Measurements from ENCODE around the gene ARHGAP1. TPM values are rescaled to one million over a fixed set of nuclear protein-coding genes. Genes with fewer than 3 reads are reported as not detected.

ARHGAP1 gene
- total and polyA plus RNA-seq, 9 of the 15 experiments (the other 6 are each of a cell fraction or from before 2014, with no cell fraction given): 3.6 to 30.4 (median 8.2) TPM

- no TSS peak for BruUV-seq (replicated peaks)
- Histone ChIP-seq H3K79me2 (ENCODE audit: control insufficient read depth, insufficient read depth, low read length) (no peaks in the 10 kb centered on the region), H3K36me3 (ENCODE audit: control insufficient read depth, insufficient read depth, low read length) (peaks cover 64% of the 10 kb centered on the region), H3K4me2 (ENCODE audit: insufficient read depth, low read length) (no peak overlapping the region), H3K4me1 (replicated peaks in 1 of 2; ENCODE audit: control insufficient read depth in 2 of 2, insufficient read depth in 2 of 2, low read length in 2 of 2) (peaks cover 6 to 17% of the 10 kb centered on the region in 2 experiments; a peak in 3 of 5 replicates), H3K9me1 (ENCODE audit: control insufficient read depth, insufficient read depth, low read length) (no peaks in the 10 kb centered on the region), H3K27me3 (ENCODE audit: control insufficient read depth in 2 of 2, insufficient read depth in 2 of 2, low read length in 2 of 2) (no peaks in the 10 kb centered on the region), H3K9me3 (replicated peaks; ENCODE audit: control insufficient read depth, insufficient read depth, low read depth, low read length) (no peaks in the 10 kb centered on the region), H3K9ac (ENCODE audit: insufficient read depth in 1 of 2, low read depth in 2 of 2, low read length in 2 of 2) (no peak overlapping the region), H3K4me3 (no peak overlapping the region), H4K20me1 (replicated peaks; ENCODE audit: control insufficient read depth, insufficient read depth, low read length) (no peaks in the 10 kb centered on the region), H2AFZ (ENCODE audit: low read depth, low read length) (no peak overlapping the region), H3K27ac (ENCODE audit: extremely low read depth, low read depth, low read length) (no peak overlapping the region)
- DNase-seq (ENCODE audit: extremely low read depth in 1 of 4, low spot score in 3 of 4): no peak
- WGBS (ENCODE audit: insufficient coverage, low coverage, missing lambda C conversion rate): 84% methylated on average over 4 of the region's 4 CpGs
- intact Hi-C loops (cut with micrococcal nuclease): no loop called here
- in situ Hi-C loops (cut with MboI): no loop called here
- no peak for FAIRE-seq
- no peak for TF ChIP-seq SMARCE1 (IDR thresholded peaks at IDR 0.05)
- TF ChIP-seq ZBTB2 (IDR thresholded peaks at IDR 0.05): no peak
- TF ChIP-seq SNIP1 (IDR thresholded peaks at IDR 0.05; ENCODE audit: low read depth): no peak
- no peak for TF ChIP-seq HSF4 (CRISPR knock-in tag; IDR thresholded peaks at IDR 0.05; ENCODE audit: borderline replicate concordance)
- no peak for TF ChIP-seq MLX (CRISPR knock-in tag; conservative IDR thresholded peaks at IDR 0.05)
- TF ChIP-seq ZBTB9 (CRISPR knock-in tag; IDR thresholded peaks at IDR 0.05): no peak
- no peak for TF ChIP-seq LCOR (CRISPR knock-in tag; IDR thresholded peaks at IDR 0.05)
- TF ChIP-seq SIX5 (IDR thresholded peaks at IDR 0.05; ENCODE audit: borderline replicate concordance in 1 of 2, insufficient read depth in 1 of 2, low read depth in 1 of 2, low read length in 2 of 2): no peak
- no peak for TF ChIP-seq ZBTB7A (IDR thresholded peaks at IDR 0.05; ENCODE audit: borderline replicate concordance, control insufficient read depth, low read depth, low read length)
- TF ChIP-seq RAD21 (CRISPR knock-in tag; conservative IDR thresholded peaks at IDR 0.05 in 1 of 2, IDR thresholded peaks at IDR 0.05 in 1 of 2): no peak
- no peak for ATAC-seq
- CTCF ChIA-PET (ENCODE audit: low intra/inter-chr PET ratio): no interaction called here
- POLR2A ChIA-PET: interaction anchor here (0.5 to 1.2 kb wide), 4 partner anchors 9 to 33 kb away, joined by 3 to 4 read pairs (median 4); no protein-coding TSS in a partner anchor
Measured at GRCh38 chr11:46663277-46663940, 37.0 kb downstream of the ARHGAP1 start.
